Measurements from ENCODE around the gene CLTCL1. TPM values are rescaled to one million over a fixed set of nuclear protein-coding genes. Genes with fewer than 3 reads are reported as not detected.

CLTCL1 gene
- total and polyA plus RNA-seq, 9 of the 15 experiments (the other 6 are each of a cell fraction or from before 2014, with no cell fraction given) = 1.1 to 11.7 (median 5.0) TPM

DNA sequence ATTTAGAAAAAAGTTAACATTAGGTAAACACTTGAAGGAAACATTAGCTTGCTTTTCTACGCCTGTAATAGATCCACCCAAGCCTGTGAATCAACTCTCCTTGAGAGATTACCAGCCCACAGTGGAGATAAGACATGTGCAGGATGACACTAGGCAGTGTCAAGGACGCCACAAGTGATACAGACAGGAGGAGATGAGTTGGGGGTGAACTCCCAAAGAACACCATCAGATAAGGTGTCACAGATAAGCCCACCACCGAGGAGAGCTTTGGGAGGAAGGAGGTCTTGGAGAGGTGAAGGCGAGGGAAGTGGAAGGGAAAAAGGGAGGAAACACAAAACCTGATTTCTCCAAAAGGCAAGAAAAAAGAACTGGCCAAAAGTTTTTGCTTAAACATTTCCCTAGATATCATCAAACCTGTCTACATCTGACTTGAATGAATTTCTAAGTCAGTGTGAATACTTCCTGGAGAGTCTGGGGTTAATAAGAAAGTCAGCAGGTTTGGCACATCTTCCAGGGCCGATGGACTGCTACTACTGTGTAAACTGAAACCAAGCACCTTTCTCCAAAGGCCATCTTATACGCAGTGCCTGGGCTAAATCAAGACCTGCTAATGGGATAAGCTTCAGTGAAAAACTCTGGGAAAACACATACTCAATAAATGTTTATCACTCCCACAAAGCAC is 15.5 kb downstream of the CLTCL1 start (continued):
- TF ChIP-seq, protein P1, sequence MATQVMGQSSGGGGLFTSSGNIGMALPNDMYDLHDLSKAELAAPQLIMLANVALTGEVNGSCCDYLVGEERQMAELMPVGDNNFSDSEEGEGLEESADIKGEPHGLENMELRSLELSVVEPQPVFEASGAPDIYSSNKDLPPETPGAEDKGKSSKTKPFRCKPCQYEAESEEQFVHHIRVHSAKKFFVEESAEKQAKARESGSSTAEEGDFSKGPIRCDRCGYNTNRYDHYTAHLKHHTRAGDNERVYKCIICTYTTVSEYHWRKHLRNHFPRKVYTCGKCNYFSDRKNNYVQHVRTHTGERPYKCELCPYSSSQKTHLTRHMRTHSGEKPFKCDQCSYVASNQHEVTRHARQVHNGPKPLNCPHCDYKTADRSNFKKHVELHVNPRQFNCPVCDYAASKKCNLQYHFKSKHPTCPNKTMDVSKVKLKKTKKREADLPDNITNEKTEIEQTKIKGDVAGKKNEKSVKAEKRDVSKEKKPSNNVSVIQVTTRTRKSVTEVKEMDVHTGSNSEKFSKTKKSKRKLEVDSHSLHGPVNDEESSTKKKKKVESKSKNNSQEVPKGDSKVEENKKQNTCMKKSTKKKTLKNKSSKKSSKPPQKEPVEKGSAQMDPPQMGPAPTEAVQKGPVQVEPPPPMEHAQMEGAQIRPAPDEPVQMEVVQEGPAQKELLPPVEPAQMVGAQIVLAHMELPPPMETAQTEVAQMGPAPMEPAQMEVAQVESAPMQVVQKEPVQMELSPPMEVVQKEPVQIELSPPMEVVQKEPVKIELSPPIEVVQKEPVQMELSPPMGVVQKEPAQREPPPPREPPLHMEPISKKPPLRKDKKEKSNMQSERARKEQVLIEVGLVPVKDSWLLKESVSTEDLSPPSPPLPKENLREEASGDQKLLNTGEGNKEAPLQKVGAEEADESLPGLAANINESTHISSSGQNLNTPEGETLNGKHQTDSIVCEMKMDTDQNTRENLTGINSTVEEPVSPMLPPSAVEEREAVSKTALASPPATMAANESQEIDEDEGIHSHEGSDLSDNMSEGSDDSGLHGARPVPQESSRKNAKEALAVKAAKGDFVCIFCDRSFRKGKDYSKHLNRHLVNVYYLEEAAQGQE (IDR thresholded peaks at IDR 0.05; ENCODE audit: borderline replicate concordance) = no peak
- TF ChIP-seq, protein P1 (CRISPR knock-in tag; IDR thresholded peaks at IDR 0.05; ENCODE audit: low read depth) = no peak
- TF ChIP-seq ELF4 (CRISPR knock-in tag; IDR thresholded peaks at IDR 0.05) (peak; percentile 70; the same call in 1 of the 2 replicates), CEBPG (CRISPR knock-in tag; IDR thresholded peaks at IDR 0.05) (no peak), CEBPG (tag; conservative IDR thresholded peaks at IDR 0.05 in 1 of 2, IDR thresholded peaks at IDR 0.05 in 1 of 2) (no peak), WHSC1 (IDR thresholded peaks at IDR 0.05; ENCODE audit: low read length) (no peak), RBM15 (IDR thresholded peaks at IDR 0.05; ENCODE audit: insufficient read depth, low read length) (no peak), KLF16 (IDR thresholded peaks at IDR 0.05) (no peak; the same call in 1 of the 2 replicates), PCBP1 (IDR thresholded peaks at IDR 0.05; ENCODE audit: low read depth, low read length, poor library complexity, severe bottlenecking) (no peak), E2F3 (CRISPR knock-in tag; IDR thresholded peaks at IDR 0.05) (no peak), MTA3 (IDR thresholded peaks at IDR 0.05; ENCODE audit: borderline replicate concordance) (0 out of 2 replicates have a peak, but pooled peaks have one; percentile 73), HNRNPH1 (optimal IDR thresholded peaks at IDR 0.05; ENCODE audit: low read depth, low read length) (no peak), TGIF2 (CRISPR knock-in tag; IDR thresholded peaks at IDR 0.05) (no peak), RFX7 (CRISPR knock-in tag; IDR thresholded peaks at IDR 0.05) (no peak), SMC3 (conservative IDR thresholded peaks at IDR 0.05; ENCODE audit: insufficient read depth, low read depth, low read length) (no peak)
- TF ChIP-seq, protein P2, sequence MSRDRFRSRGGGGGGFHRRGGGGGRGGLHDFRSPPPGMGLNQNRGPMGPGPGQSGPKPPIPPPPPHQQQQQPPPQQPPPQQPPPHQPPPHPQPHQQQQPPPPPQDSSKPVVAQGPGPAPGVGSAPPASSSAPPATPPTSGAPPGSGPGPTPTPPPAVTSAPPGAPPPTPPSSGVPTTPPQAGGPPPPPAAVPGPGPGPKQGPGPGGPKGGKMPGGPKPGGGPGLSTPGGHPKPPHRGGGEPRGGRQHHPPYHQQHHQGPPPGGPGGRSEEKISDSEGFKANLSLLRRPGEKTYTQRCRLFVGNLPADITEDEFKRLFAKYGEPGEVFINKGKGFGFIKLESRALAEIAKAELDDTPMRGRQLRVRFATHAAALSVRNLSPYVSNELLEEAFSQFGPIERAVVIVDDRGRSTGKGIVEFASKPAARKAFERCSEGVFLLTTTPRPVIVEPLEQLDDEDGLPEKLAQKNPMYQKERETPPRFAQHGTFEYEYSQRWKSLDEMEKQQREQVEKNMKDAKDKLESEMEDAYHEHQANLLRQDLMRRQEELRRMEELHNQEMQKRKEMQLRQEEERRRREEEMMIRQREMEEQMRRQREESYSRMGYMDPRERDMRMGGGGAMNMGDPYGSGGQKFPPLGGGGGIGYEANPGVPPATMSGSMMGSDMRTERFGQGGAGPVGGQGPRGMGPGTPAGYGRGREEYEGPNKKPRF (IDR thresholded peaks at IDR 0.05; ENCODE audit: low read depth, low read length) = no peak
- TF ChIP-seq, protein P3, sequence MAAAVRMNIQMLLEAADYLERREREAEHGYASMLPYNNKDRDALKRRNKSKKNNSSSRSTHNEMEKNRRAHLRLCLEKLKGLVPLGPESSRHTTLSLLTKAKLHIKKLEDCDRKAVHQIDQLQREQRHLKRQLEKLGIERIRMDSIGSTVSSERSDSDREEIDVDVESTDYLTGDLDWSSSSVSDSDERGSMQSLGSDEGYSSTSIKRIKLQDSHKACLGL (CRISPR knock-in tag; IDR thresholded peaks at IDR 0.05; ENCODE audit: borderline replicate concordance, poor library complexity, severe bottlenecking) = no peak
